Spleen (tissue), 11 donors: ENCODE measurements around the gene KDM6A. TPM values are rescaled to one million over a fixed set of nuclear protein-coding genes. Genes with fewer than 3 reads are reported as not detected.

Source experiments
- DNase-seq: peaks from one replicate; pipeline ENCODE4 v3.0.0-alpha.2; 2020
- H3K27ac ChIP-seq, 8 donors: fragments of 200-600 bp; sonication (generic) in 7 of 8; 1 replicate in 4 of 8; 2 replicates in 4 of 8; pipeline versions ENCODE4 v1.5.0 to v1.8.0; 2016 to 2021; ENCODE audit warnings: inconsistent platforms in 4 of 8, mild to moderate bottlenecking in 4 of 8, moderate library complexity in 1 of 8
- H3K27me3 ChIP-seq, 7 donors: fragments of 200-600 bp; sonication (generic) in 6 of 7; replicated peaks in 1 of 7; 1 replicate in 4 of 7; 2 replicates in 3 of 7; pipeline versions ENCODE4 v1.5.0 to v1.8.0; 2016 to 2021; ENCODE audit warnings: inconsistent platforms in 3 of 7, mild to moderate bottlenecking in 1 of 7
- H3K36me3 ChIP-seq, 6 donors: fragments of 200-600 bp; sonication (generic) in 5 of 6; 1 replicate in 4 of 6; 2 replicates in 2 of 6; pipeline versions ENCODE4 v1.5.0 to v1.8.0; 2016 to 2021; ENCODE audit warnings: inconsistent platforms in 2 of 6
- H3K4me1 ChIP-seq, 6 donors: fragments of 200-600 bp; sonication (generic) in 5 of 6; 1 replicate in 3 of 6; 2 replicates in 3 of 6; pipeline versions ENCODE4 v1.5.0 to v1.8.0; 2016 to 2021; ENCODE audit warnings: inconsistent platforms in 3 of 6
- H3K4me3 ChIP-seq, 8 donors: fragments of 200-600 bp; sonication (generic) in 7 of 8; 1 replicate in 4 of 8; 2 replicates in 4 of 8; pipeline versions ENCODE4 v1.5.0 to v1.8.0; 2016 to 2021; ENCODE audit warnings: inconsistent platforms in 4 of 8, mild to moderate bottlenecking in 4 of 8, moderate library complexity in 2 of 8
- H3K9me3 ChIP-seq, 8 donors: fragments of 200-600 bp; sonication (generic) in 7 of 8; 1 replicate in 4 of 8; 2 replicates in 4 of 8; pipeline versions ENCODE4 v1.5.0 to v1.8.0; 2016 to 2021; ENCODE audit warnings: inconsistent platforms in 4 of 8
- CTCF ChIP-seq, 11 experiments: fragments of 200-600 bp in 7 of 11; fragments of 450-650 bp in 4 of 11; sonication (generic) in 4 of 11; IDR thresholded peaks in 8 of 11; conservative IDR thresholded peaks in 3 of 11; 1 replicate in 7 of 11; 2 replicates in 4 of 11; pipeline versions ENCODE4 v1.4.0 to v1.8.0; 2016 to 2021; ENCODE audit warnings: antibody characterized with exemption in 11 of 11, inconsistent platforms in 4 of 11, mild to moderate bottlenecking in 1 of 11
- POLR2A ChIP-seq, 3 donors: fragments of 450-650 bp; IDR thresholded peaks; one replicate each; pipeline ENCODE4 v1.5.1; 2017; ENCODE audit warnings: antibody characterized with exemption in 3 of 3, mild to moderate bottlenecking in 1 of 3
- POLR2AphosphoS5 ChIP-seq, 3 donors: sonication (generic); formaldehyde crosslinking; IDR thresholded peaks; one replicate each; pipeline ENCODE4 v1.5.1; 2017; ENCODE audit warnings: antibody characterized with exemption in 3 of 3
- WGBS, 5 donors: extraction: QIAGEN DNeasy Blood & Tissue Kit in 3 of 5; methylation state at CpG; one replicate each; pipeline versions ENCODE4 v1.1.5 to v1.1.7; 2013 to 2018; 5-methylcytosine and 5-hydroxymethylcytosine counted together
- intact Hi-C: fragments of 100-400 bp; cut with DNase I; formaldehyde crosslinking; loops from one replicate; pipeline ENCODE4 v1.15.0; 2023; ENCODE audit warnings: low total_unique reads
- polyA plus RNA-seq, 3 donors: library from polyadenylated mRNA; stranded (reverse); fragments of 200-250 nt; gene quantifications; one replicate each; pipeline ENCODE4 v1.2.1, GENCODE V29; 2013
- total RNA-seq, 7 donors: library from RNA; depleted of rRNA in 3 of 7; stranded (reverse); fragments of >200 nt in 3 of 7; fragmentation: NEBNext Ultra II Directional in 4 of 7; extraction: Animal tissue kit (Norgen Biotek cat#: 25700) in 4 of 7; gene quantifications; one replicate each; pipeline versions ENCODE4 v1.1.0 to v1.2.1, GENCODE V29; 2016 to 2021
- donor health status: healthy with polysubstance abuse.
- donor health status: DM: no; HTN: no; CAD: no; lungs with moderate emphysema.
- donor health status: DM: no; HTN: no; CAD: no.
- donor health status: Bipolar disorder and iron deficiency.
- donor health status: healthy.
- donor health status: DM: no; HTN: no; CAD: no.
- donor health status: DM: yes; HTN: yes; CAD: no.

Gene KDM6A
- total and polyA plus RNA-seq, 10 donors = 8.0 to 68.2 (median 47.9) TPM

GRCh38 chrX:44876767-44877166, 3.8 kb downstream of the KDM6A start:
- Histone ChIP-seq H3K36me3 (no peaks in the 10 kb centered on the region), H3K27ac (no peak overlapping the region), H3K9me3 (no peaks in the 10 kb centered on the region), H3K27me3 (no peaks in the 10 kb centered on the region), H3K4me1 (peaks cover 18 to 71% (median 46%) of the 10 kb centered on the region in 6 donors), H3K4me3 (no peak overlapping the region)
- TF ChIP-seq POLR2A (IDR thresholded peaks at IDR 0.05) (no peak), CTCF (IDR thresholded peaks at IDR 0.05 in 8 of 11, conservative IDR thresholded peaks at IDR 0.05 in 3 of 11) (no peak), POLR2AphosphoS5 (IDR thresholded peaks at IDR 0.05) (no peak)
- 89 to 94% (median 91%) methylated on average over 19 of the region's 19 CpGs for WGBS, 5 donors
- intact Hi-C loops = loop anchor here (10.0 kb wide), 1 partner anchor 332 kb away; the partner anchor contains the start of gene FUNDC1
- no peak for DNase-seq

GRCh38 chrX:44878780-44879179, 5.8 kb downstream of the KDM6A start:
- intact Hi-C loops = loop anchor here (10.0 kb wide), 1 partner anchor 334 kb away; the partner anchor contains the start of gene FUNDC1
- no peak for DNase-seq
- no peak overlapping the region for H3K27ac ChIP-seq
- H3K36me3 ChIP-seq = no peaks in the 10 kb centered on the region
- H3K4me1 ChIP-seq = peaks cover 15 to 87% (median 57%) of the 10 kb centered on the region in 6 donors
- WGBS, 5 donors = 83 to 91% (median 86%) methylated on average over 8 of the region's 8 CpGs
- no peak overlapping the region for H3K4me3 ChIP-seq
- no peaks in the 10 kb centered on the region for H3K9me3 ChIP-seq
- H3K27me3 ChIP-seq = no peaks in the 10 kb centered on the region
- TF ChIP-seq CTCF (IDR thresholded peaks at IDR 0.05 in 8 of 11, conservative IDR thresholded peaks at IDR 0.05 in 3 of 11) (no peak), POLR2AphosphoS5 (IDR thresholded peaks at IDR 0.05) (no peak), POLR2A (IDR thresholded peaks at IDR 0.05) (no peak)

GRCh38 chrX:44881549-44881948, 8.6 kb downstream of the KDM6A start:
- H3K27me3 ChIP-seq = no peaks in the 10 kb centered on the region
- TF ChIP-seq CTCF (IDR thresholded peaks at IDR 0.05 in 8 of 11, conservative IDR thresholded peaks at IDR 0.05 in 3 of 11) (no peak), POLR2A (IDR thresholded peaks at IDR 0.05) (no peak), POLR2AphosphoS5 (IDR thresholded peaks at IDR 0.05) (no peak)
- no peaks in the 10 kb centered on the region for H3K9me3 ChIP-seq
- H3K4me3 ChIP-seq = no peak overlapping the region
- 81 to 95% (median 88%) methylated on average over 10 of the region's 10 CpGs for WGBS, 5 donors
- H3K4me1 ChIP-seq = peaks cover 11 to 92% (median 54%) of the 10 kb centered on the region in 6 donors
- DNase-seq = no peak
- H3K27ac ChIP-seq = no peak overlapping the region
- intact Hi-C loops = no loop called here
- no peaks in the 10 kb centered on the region for H3K36me3 ChIP-seq

- Histone ChIP-seq H3K4me1 (peaks cover 4 to 90% (median 49%) of the 10 kb centered on the region in 6 donors), H3K9me3 (no peaks in the 10 kb centered on the region), H3K27me3 (no peaks in the 10 kb centered on the region), H3K36me3 (no peaks in the 10 kb centered on the region), H3K4me3 (no peak overlapping the region), H3K27ac (no peak overlapping the region)
- DNase-seq = no peak
- intact Hi-C loops = no loop called here
- TF ChIP-seq POLR2AphosphoS5 (IDR thresholded peaks at IDR 0.05) (no peak), POLR2A (IDR thresholded peaks at IDR 0.05) (no peak), CTCF (IDR thresholded peaks at IDR 0.05 in 8 of 11, conservative IDR thresholded peaks at IDR 0.05 in 3 of 11) (no peak)
Measured at GRCh38 chrX:44882635-44883034, 9.6 kb downstream of the KDM6A start.
